Immature natural killer cell (primary cell): ENCODE results near the gene GJA4. TPM values are rescaled to one million over a fixed set of nuclear protein-coding genes. Genes with fewer than 3 reads are reported as not detected.
"Not testable (repeated sequence)": the region's sequence is repeated elsewhere in the genome, so short reads cannot be mapped to it uniquely, and the experiment has no call there.

Source experiments
- DNase-seq, 3 donors: peaks; one replicate each; pipeline ENCODE4 v3.0.0; 2022; ENCODE audit warnings: mixed read lengths in 1 of 3
- H3K27ac Mint-ChIP-seq, 6 donors: one replicate each; pipeline ENCODE4 v1.8.0; 2020; ENCODE audit warnings: mixed read lengths in 6 of 6, mild to moderate bottlenecking in 5 of 6, inconsistent platforms in 4 of 6, moderate library complexity in 3 of 6
- H3K27me3 Mint-ChIP-seq, 3 donors: one replicate each; pipeline ENCODE4 v1.8.0; 2020 to 2021; ENCODE audit warnings: low read depth in 3 of 3, mild to moderate bottlenecking in 3 of 3, mixed read lengths in 3 of 3, moderate library complexity in 3 of 3, inconsistent platforms in 1 of 3
- H3K36me3 Mint-ChIP-seq, 3 donors: one replicate each; pipeline ENCODE4 v1.8.0; 2020; ENCODE audit warnings: mixed read lengths in 3 of 3, inconsistent platforms in 2 of 3, mild to moderate bottlenecking in 2 of 3
- H3K4me1 Mint-ChIP-seq, 2 donors: one replicate each; pipeline ENCODE4 v1.8.0; 2020; ENCODE audit warnings: inconsistent platforms in 2 of 2, mild to moderate bottlenecking in 2 of 2, mixed read lengths in 2 of 2, moderate library complexity in 1 of 2
- H3K4me3 Mint-ChIP-seq, 5 donors: one replicate each; pipeline ENCODE4 v1.8.0; 2020; ENCODE audit warnings: mild to moderate bottlenecking in 5 of 5, mixed read lengths in 5 of 5, inconsistent platforms in 3 of 5, moderate library complexity in 3 of 5
- H3K9me3 Mint-ChIP-seq, 6 donors: one replicate each; pipeline ENCODE4 v1.8.0; 2020; ENCODE audit warnings: mild to moderate bottlenecking in 6 of 6, mixed read lengths in 6 of 6, inconsistent platforms in 4 of 6, moderate library complexity in 3 of 6
- polyA plus RNA-seq, 3 donors: library from polyadenylated mRNA; unstranded; fragments of 300-500 nt; fragmentation: Illumina TruSeq; gene quantifications; one replicate each; pipeline ENCODE4 v1.2.3, GENCODE V29; 2021

GJA4 gene
- polyA plus RNA-seq, 3 donors from 2014 or later = not detected

DNA sequence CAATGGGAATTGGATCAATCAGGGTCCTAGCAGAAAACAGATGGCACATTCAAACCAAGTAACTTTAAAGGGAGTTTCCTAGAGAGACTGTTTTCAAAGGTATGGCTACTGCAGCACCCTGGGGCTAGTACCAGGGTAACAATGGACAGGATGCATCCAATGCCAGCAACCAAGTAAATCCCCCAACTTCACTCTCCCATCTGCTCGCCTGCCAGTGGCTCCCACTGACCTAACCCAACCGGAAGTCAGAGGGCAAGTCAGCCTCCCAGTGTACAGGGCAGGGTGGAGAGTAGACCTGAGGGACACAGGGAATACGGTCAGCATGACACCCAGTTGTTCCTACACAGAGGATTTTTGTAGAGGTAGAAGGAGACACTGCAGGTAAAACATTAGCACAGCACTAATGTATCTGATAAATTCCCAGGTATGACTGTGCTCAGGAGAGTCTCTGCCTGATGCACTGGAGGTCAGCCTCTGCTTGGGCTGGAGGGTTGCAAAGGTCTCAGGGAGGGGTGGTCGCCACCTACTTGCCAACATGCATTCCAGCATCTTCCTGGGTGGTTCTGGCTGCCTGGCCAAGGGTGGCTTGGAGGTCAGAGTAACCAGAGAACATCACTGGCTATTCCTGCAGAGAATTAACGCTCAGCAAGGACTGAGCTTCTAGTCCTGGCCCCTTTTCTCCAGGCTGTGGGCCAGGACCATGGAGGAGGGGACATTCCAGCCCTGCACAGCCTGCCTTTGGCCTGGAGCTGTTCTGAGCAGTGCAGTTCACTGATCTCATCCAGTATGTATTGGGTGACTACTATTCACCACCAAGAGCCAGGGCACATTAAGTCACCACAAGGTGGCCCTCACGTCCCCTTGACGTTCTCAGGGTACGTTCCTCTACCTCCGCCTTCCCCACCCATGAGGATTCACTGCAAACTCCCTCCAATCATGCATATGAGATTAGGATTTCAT is 5.1 kb upstream of the GJA4 start:
- DNase-seq = no peak
- H3K27me3 Mint-ChIP-seq = peaks cover 13 to 19% (median 17%) of the 10 kb centered on the region in 3 donors
- H3K36me3 Mint-ChIP-seq = no peaks in the 10 kb centered on the region
- no peak overlapping the region for H3K4me3 Mint-ChIP-seq
- H3K4me1 Mint-ChIP-seq = peaks cover 6% of the 10 kb centered on the region in 2 donors
- no peaks in the 10 kb centered on the region for H3K9me3 Mint-ChIP-seq
- no peak overlapping the region for H3K27ac Mint-ChIP-seq

- H3K9me3 Mint-ChIP-seq = no peaks in the 10 kb centered on the region
- peaks cover 8 to 19% (median 14%) of the 10 kb centered on the region in 3 donors for H3K27me3 Mint-ChIP-seq
- H3K4me3 Mint-ChIP-seq = no peak overlapping the region
- H3K36me3 Mint-ChIP-seq = no peaks in the 10 kb centered on the region
- DNase-seq = no peak
- H3K4me1 Mint-ChIP-seq = peaks cover 6% of the 10 kb centered on the region in 2 donors
- H3K27ac Mint-ChIP-seq = no peak overlapping the region
Observed at GRCh38 chr1:34790985-34791384, 1.8 kb upstream of the GJA4 start.

GRCh38 chr1:34792424-34792823 is 375 bp upstream of the GJA4 start:
- Mint-ChIP-seq H3K27ac (no peak overlapping the region), H3K36me3 (no peaks in the 10 kb centered on the region), H3K4me1 (peaks cover 5 to 6% of the 10 kb centered on the region in 2 donors), H3K4me3 (peak overlapping the region in 4 of 5 donors; percentile 26 to 67 (median 58)), H3K27me3 (peaks cover 4 to 19% (median 10%) of the 10 kb centered on the region in 3 donors), H3K9me3 (no peaks in the 10 kb centered on the region)
- no peak for DNase-seq

GRCh38 chr1:34794001-34794789 is 1.4 kb downstream of the GJA4 start:
- H3K4me1 Mint-ChIP-seq = peaks cover 5 to 6% of the 10 kb centered on the region in 2 donors
- no peak overlapping the region for H3K27ac Mint-ChIP-seq
- DNase-seq = no peak
- no peaks in the 10 kb centered on the region for H3K9me3 Mint-ChIP-seq
- peaks cover 0 to 4% (median 3%) of the 10 kb centered on the region in 3 donors for H3K36me3 Mint-ChIP-seq
- H3K4me3 Mint-ChIP-seq = no peak overlapping the region
- H3K27me3 Mint-ChIP-seq = peaks cover 6 to 19% (median 7%) of the 10 kb centered on the region in 3 donors

- Mint-ChIP-seq H3K4me1 (peaks cover 5 to 6% of the 10 kb centered on the region in 2 donors), H3K36me3 (peaks cover 0 to 4% (median 3%) of the 10 kb centered on the region in 3 donors), H3K27ac (no peak overlapping the region), H3K4me3 (no peak overlapping the region), H3K9me3 (no peaks in the 10 kb centered on the region), H3K27me3 (peaks cover 6 to 19% (median 7%) of the 10 kb centered on the region in 3 donors)
- DNase-seq = no peak
Observed at GRCh38 chr1:34794790-34795180, 2.0 kb downstream of the GJA4 start.

- H3K27ac Mint-ChIP-seq = peak overlapping the region in 1 of 6 donors; percentile 42
- H3K36me3 Mint-ChIP-seq = peaks cover 0 to 4% (median 3%) of the 10 kb centered on the region in 3 donors
- H3K4me3 Mint-ChIP-seq = no peak overlapping the region
- H3K4me1 Mint-ChIP-seq = peaks cover 5 to 6% of the 10 kb centered on the region in 2 donors
- peaks cover 4 to 17% (median 6%) of the 10 kb centered on the region in 3 donors for H3K27me3 Mint-ChIP-seq
- no peaks in the 10 kb centered on the region for H3K9me3 Mint-ChIP-seq
- no peak for DNase-seq
Observed at GRCh38 chr1:34795916-34796315, 3.1 kb downstream of the GJA4 start.

GRCh38 chr1:34796990-34797389 is 4.2 kb downstream of the GJA4 start:
- H3K27ac Mint-ChIP-seq = no peak overlapping the region
- DNase-seq = no peak
- no peak overlapping the region for H3K4me3 Mint-ChIP-seq

GRCh38 chr1:34800214-34800613 is 7.4 kb downstream of the GJA4 start:
- H3K27ac Mint-ChIP-seq = no peak overlapping the region
- peaks cover 0 to 8% (median 2%) of the 10 kb centered on the region in 6 donors for H3K9me3 Mint-ChIP-seq
- H3K27me3 Mint-ChIP-seq = peaks cover 0 to 2% (median 2%) of the 10 kb centered on the region in 3 donors
- H3K4me3 Mint-ChIP-seq = no peak overlapping the region
- H3K36me3 Mint-ChIP-seq = peaks cover 0 to 8% (median 4%) of the 10 kb centered on the region in 3 donors
- DNase-seq = no peak
- H3K4me1 Mint-ChIP-seq = no peaks in the 10 kb centered on the region

More at GRCh38 chr1:34796990-34797389, 4.2 kb downstream of the GJA4 start:
- peaks cover 4 to 6% of the 10 kb centered on the region in 2 donors for H3K4me1 Mint-ChIP-seq
- peaks cover 2 to 14% (median 4%) of the 10 kb centered on the region in 3 donors for H3K27me3 Mint-ChIP-seq
- H3K36me3 Mint-ChIP-seq = peaks cover 0 to 4% (median 3%) of the 10 kb centered on the region in 3 donors
- no peaks in the 10 kb centered on the region for H3K9me3 Mint-ChIP-seq

- peaks cover 0 to 8% (median 2%) of the 10 kb centered on the region in 6 donors for H3K9me3 Mint-ChIP-seq
- H3K27me3 Mint-ChIP-seq = peaks cover 0 to 3% (median 0%) of the 10 kb centered on the region in 3 donors
- H3K4me3 Mint-ChIP-seq = no peak overlapping the region
- H3K36me3 Mint-ChIP-seq = peaks cover 0 to 9% (median 7%) of the 10 kb centered on the region in 3 donors
- no peak overlapping the region for H3K27ac Mint-ChIP-seq
- DNase-seq = no peak
- H3K4me1 Mint-ChIP-seq = no peaks in the 10 kb centered on the region
Observed at GRCh38 chr1:34803770-34804169, 11.0 kb downstream of the GJA4 start.

- no peak for DNase-seq
- Mint-ChIP-seq H3K27me3 (peaks cover 0 to 2% (median 0%) of the 10 kb centered on the region in 3 donors), H3K9me3 (peaks cover 0 to 8% (median 3%) of the 10 kb centered on the region in 6 donors), H3K4me3 (no peak overlapping the region), H3K4me1 (no peaks in the 10 kb centered on the region), H3K36me3 (peaks cover 4 to 12% (median 9%) of the 10 kb centered on the region in 3 donors), H3K27ac (no peak overlapping the region)
Observed at GRCh38 chr1:34806396-34806795, 13.6 kb downstream of the GJA4 start.

DNA sequence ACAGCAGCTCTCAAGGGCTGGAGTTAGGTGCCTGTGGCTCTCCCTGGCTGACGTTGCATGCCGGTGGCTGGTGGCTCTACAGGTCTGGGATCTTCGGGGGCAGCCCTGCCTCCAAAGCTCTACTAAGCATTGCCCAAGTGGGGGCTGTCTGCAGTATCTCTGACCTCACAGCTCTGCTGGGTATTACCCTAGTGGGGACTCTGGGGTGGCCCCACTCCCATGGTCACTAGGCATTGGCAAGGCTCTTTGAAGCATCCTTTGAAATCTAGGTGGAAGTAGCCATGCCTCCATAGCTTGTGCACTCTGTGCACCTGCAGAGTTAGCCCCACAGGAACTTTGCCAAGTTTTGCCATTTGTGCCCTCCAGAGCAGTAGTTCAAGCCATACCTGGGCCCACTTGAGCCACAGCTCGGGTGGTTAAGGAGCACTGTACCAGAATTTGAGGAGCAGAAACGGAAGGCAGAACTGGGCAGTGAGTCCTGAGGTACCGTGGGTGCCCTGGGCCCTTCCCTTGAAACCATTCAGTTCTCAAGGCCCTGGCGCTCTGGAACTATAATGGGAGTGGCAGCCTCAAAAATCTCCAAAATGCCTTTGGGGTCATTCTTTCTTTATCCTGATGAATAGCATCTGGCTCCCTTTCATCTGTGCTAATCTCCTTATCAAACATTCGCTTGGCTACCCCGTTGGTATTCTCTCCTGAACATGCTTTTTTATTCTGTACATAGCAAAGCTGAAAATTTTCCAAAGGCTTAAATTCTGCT is 15.4 kb downstream of the GJA4 start:
- Mint-ChIP-seq H3K4me3 (no peak overlapping the region), H3K27me3 (peaks cover 0 to 2% (median 0%) of the 10 kb centered on the region in 3 donors)

DNA sequence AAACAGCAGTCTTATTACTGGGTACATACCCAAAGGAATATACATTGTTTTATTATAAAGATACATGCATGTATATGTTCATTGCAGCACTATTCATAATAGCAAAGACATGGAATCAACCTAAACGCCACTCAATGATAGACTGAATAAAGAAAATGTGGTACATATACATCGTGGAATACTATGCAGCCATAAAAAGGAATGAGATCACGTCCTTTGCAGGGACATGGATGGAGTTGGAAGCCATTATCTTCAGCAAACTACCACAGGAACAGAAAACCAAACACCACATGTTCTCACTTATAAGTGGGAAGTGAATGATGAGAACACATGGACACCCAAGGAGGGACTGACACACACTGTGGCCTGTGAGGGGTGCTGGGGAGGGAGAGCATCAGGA is 18.0 kb downstream of the GJA4 start:
- H3K27ac Mint-ChIP-seq, H3K9me3 Mint-ChIP-seq, H3K4me3 Mint-ChIP-seq, H3K27me3 Mint-ChIP-seq, DNase-seq, H3K4me1 Mint-ChIP-seq: not testable (repeated sequence)
- H3K36me3 Mint-ChIP-seq = peaks cover 4 to 11% (median 4%) of the 10 kb centered on the region in 3 donors

More for the DNA sequence above, 15.4 kb downstream of the GJA4 start:
- H3K36me3 Mint-ChIP-seq = peaks cover 4 to 12% (median 9%) of the 10 kb centered on the region in 3 donors
- H3K9me3 Mint-ChIP-seq = peaks cover 0 to 8% (median 3%) of the 10 kb centered on the region in 6 donors
- no peak overlapping the region for H3K27ac Mint-ChIP-seq
- DNase-seq = no peak
- H3K4me1 Mint-ChIP-seq = no peaks in the 10 kb centered on the region

- H3K27me3 Mint-ChIP-seq = peaks cover 0 to 6% (median 2%) of the 10 kb centered on the region in 3 donors
- DNase-seq = no peak
- H3K4me1 Mint-ChIP-seq = no peaks in the 10 kb centered on the region
- no peak overlapping the region for H3K4me3 Mint-ChIP-seq
- no peak overlapping the region for H3K27ac Mint-ChIP-seq
- H3K9me3 Mint-ChIP-seq = no peaks in the 10 kb centered on the region
- peaks cover 0 to 6% (median 0%) of the 10 kb centered on the region in 3 donors for H3K36me3 Mint-ChIP-seq
Observed at GRCh38 chr1:34816332-34816731, 23.5 kb downstream of the GJA4 start.
